WTC11 (cell line): Measurements from ENCODE around the gene PRSS8. TPM values are rescaled to one million over a fixed set of nuclear protein-coding genes. Genes with fewer than 3 reads are reported as not detected.
"Not testable (repeated sequence)": the region's sequence is repeated elsewhere in the genome, so short reads cannot be mapped to it uniquely, and the experiment has no call there.

Source experiments
- ATAC-seq: fragments of 200-7000 bp; cut with Tn5 transposase; 2 replicates; pipeline ENCODE4 v1.10.0; 2021; ENCODE audit warnings: mild to moderate bottlenecking, moderate library complexity
- CTCF ChIA-PET: fragments of 300-600 bp; sonication (Branson Sonifier 250); formaldehyde crosslinking; loops from one replicate; lab custom pipeline; 2021; ENCODE audit warnings: antibody characterized with exemption; lab: Charles Lee
- POLR2A ChIA-PET: fragments of 350-600 bp; sonication (Branson Sonifier 250); formaldehyde crosslinking; loops from one replicate; lab custom pipeline; 2021; ENCODE audit warnings: antibody characterized with exemption; lab: Charles Lee
- DNase-seq: peaks from one replicate; pipeline ENCODE4 v3.0.0; 2021; ENCODE audit warnings: low spot score
- H3K27ac Mint-ChIP-seq: 2 replicates; pipeline ENCODE4 v1.8.0; 2021; ENCODE audit warnings: mixed read lengths
- H3K27me3 Mint-ChIP-seq: 2 replicates; pipeline ENCODE4 v1.8.0; 2021; ENCODE audit warnings: low read depth, mild to moderate bottlenecking, moderate library complexity, mixed read lengths
- H3K36me3 Mint-ChIP-seq: 2 replicates; pipeline ENCODE4 v1.8.0; 2021; ENCODE audit warnings: mixed read lengths
- H3K4me1 Mint-ChIP-seq: 2 replicates; pipeline ENCODE4 v1.8.0; 2022; ENCODE audit warnings: mixed read lengths
- H3K4me3 Mint-ChIP-seq: 2 replicates; pipeline ENCODE4 v1.8.0; 2021; ENCODE audit warnings: mild to moderate bottlenecking, moderate library complexity, mixed read lengths
- H3K9me3 Mint-ChIP-seq: 2 replicates; pipeline ENCODE4 v1.8.0; 2021; ENCODE audit warnings: mixed read lengths
- ATF1 ChIP-seq: sonication (generic); formaldehyde crosslinking; IDR thresholded peaks from 2 replicates; pipeline ENCODE4 v1.8.1; 2023; ENCODE audit warnings: mild to moderate bottlenecking, moderate library complexity, missing genetic modification reagents
- ESRRA ChIP-seq: sonication (generic); formaldehyde crosslinking; IDR thresholded peaks from 2 replicates; pipeline ENCODE4 v1.8.1; 2022; ENCODE audit warnings: mild to moderate bottlenecking, missing genetic modification reagents, borderline replicate concordance
- GRHL2 ChIP-seq: fragments of 250-450 bp; sonication (Bioruptor Pico); IDR thresholded peaks from 2 replicates; pipeline ENCODE4 v1.8.0; 2022; ENCODE audit warnings: mild to moderate bottlenecking, moderate library complexity; ENCODE audit not compliant: insufficient replicate concordance, severe bottlenecking
- HMGXB4 ChIP-seq: sonication (generic); formaldehyde crosslinking; IDR thresholded peaks from 2 replicates; pipeline ENCODE4 v1.8.1; 2023; ENCODE audit warnings: mild to moderate bottlenecking, moderate library complexity, missing genetic modification reagents
- NR3C1 ChIP-seq: sonication (generic); formaldehyde crosslinking; conservative IDR thresholded peaks from 2 replicates; pipeline ENCODE4 v1.8.1; 2023; ENCODE audit warnings: low read depth, mild to moderate bottlenecking, missing genetic modification reagents
- PREB ChIP-seq: sonication (generic); formaldehyde crosslinking; IDR thresholded peaks from 2 replicates; pipeline ENCODE4 v1.8.1; 2022; ENCODE audit warnings: mild to moderate bottlenecking, missing genetic modification reagents, moderate library complexity, borderline replicate concordance
- SP1 ChIP-seq: sonication (generic); formaldehyde crosslinking; conservative IDR thresholded peaks from 2 replicates; pipeline ENCODE4 v1.8.1; 2022; ENCODE audit warnings: missing genetic modification reagents
- TCF7 ChIP-seq: sonication (generic); formaldehyde crosslinking; IDR thresholded peaks from 2 replicates; pipeline ENCODE4 v1.8.0; 2022; ENCODE audit warnings: mild to moderate bottlenecking, low read depth, missing genetic modification reagents, moderate library complexity
- TEAD1 ChIP-seq: sonication (generic); formaldehyde crosslinking; IDR thresholded peaks from 2 replicates; pipeline ENCODE4 v1.8.0; 2022; ENCODE audit warnings: mild to moderate bottlenecking, missing genetic modification reagents
- ZNF219 ChIP-seq: sonication (generic); formaldehyde crosslinking; IDR thresholded peaks from 2 replicates; pipeline ENCODE4 v1.8.0; 2023; ENCODE audit warnings: missing genetic modification reagents, mild to moderate bottlenecking, borderline replicate concordance
- ZNF423 ChIP-seq: fragments of 250-450 bp; sonication (Bioruptor Pico); IDR thresholded peaks from 2 replicates; pipeline ENCODE4 v2.1.2; 2022; ENCODE audit warnings: mild to moderate bottlenecking, moderate library complexity
- total RNA-seq: library from RNA; stranded (reverse); gene quantifications from 3 replicates; pipeline ENCODE4 v1.2.3, GENCODE V29; 2021
- TF ChIP-seq, protein P1 (sequence below): sonication (generic); formaldehyde crosslinking; IDR thresholded peaks from 2 replicates; pipeline ENCODE4 v1.8.1; 2023; ENCODE audit warnings: mild to moderate bottlenecking, missing genetic modification reagents, moderate library complexity
- TF ChIP-seq, protein P2 (sequence below): sonication (generic); formaldehyde crosslinking; IDR thresholded peaks from 2 replicates; pipeline ENCODE4 v1.8.0; 2022; ENCODE audit warnings: mild to moderate bottlenecking, missing genetic modification reagents
- TF ChIP-seq, protein P3 (sequence below): sonication (generic); formaldehyde crosslinking; IDR thresholded peaks from 2 replicates; pipeline ENCODE4 v1.8.0; 2022; ENCODE audit warnings: mild to moderate bottlenecking, missing genetic modification reagents
- TF ChIP-seq, protein P4 (sequence below): sonication (generic); formaldehyde crosslinking; IDR thresholded peaks from 2 replicates; pipeline ENCODE4 v1.8.0; 2023; ENCODE audit warnings: missing genetic modification reagents, mild to moderate bottlenecking, borderline replicate concordance

The PRSS8 gene
- total RNA-seq, 1 experiment from 2014 or later = 78.8 TPM

DNA sequence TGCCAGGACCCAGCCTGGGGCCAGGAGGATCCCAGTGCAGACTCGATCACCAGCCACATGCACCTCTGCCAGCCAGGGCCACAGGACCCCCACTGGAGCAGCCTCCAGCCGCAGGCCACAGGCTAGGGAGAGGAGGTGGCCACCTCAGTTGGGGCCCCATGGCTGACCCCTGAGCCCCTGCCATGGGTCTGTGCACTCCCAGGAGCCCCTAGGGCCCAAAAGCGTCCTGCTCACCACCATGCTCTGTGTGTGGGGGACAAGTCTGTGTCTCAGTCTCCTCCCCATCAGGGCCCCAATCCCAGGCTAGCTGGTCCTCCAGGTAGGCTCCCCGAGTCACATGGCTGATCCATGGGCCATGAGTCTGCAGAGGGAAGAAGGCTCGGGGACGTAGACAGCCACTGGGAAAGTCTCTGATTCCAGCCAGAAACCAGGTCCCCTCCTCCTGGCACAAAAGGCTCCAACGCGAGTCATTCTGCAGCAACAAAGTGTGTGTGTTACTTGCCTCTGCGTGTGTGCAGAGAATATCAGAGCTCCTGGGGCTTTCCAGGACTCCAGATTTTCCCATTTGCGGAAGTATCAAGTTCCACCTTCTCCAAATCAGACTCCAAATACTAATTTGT, 6.1 kb upstream of the PRSS8 start:
- CTCF ChIA-PET = interaction anchor here (0.7 to 3.0 kb wide), 56 partner anchors 8 to 732 kb away, joined by 3 to 58 read pairs (median 6); partner anchors contain the start of genes ARMC5, BCKDK, FUS and HSD3B7
- no peak for ATAC-seq

DNA sequence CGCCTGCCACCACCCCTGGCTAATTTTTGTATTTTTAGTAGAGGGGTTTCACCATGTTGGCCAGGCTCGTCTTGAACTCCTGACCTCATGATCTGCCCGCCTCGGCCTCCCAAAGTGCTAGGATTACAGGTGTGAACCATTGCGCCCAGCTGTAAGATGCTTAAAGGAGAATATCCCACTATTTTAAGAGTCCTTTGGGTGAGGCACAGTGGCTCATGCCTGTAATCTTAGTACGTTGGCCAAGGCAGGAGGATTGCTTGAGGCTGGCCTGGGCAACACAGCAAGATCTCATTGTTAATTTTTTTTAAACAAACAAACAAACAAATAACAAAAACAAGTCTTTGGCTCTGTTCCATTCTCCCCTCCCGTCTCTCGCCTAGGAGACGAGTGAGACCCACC, 5.5 kb upstream of the PRSS8 start:
- ChIA-PET POLR2A (interaction anchor here (1.3 to 2.7 kb wide), 4 partner anchors 21 to 67 kb away, joined by 3 to 37 read pairs (median 18); partner anchors contain the start of genes FUS, KAT8, ZNF646 and ZNF668), CTCF (interaction anchor here (1.2 to 3.0 kb wide), 6 partner anchors 11 to 187 kb away, joined by 4 to 30 read pairs (median 18); partner anchors contain the start of genes FUS, HSD3B7, ZNF646 and ZNF668)
- H3K27ac Mint-ChIP-seq, H3K36me3 Mint-ChIP-seq, ATAC-seq, H3K9me3 Mint-ChIP-seq, DNase-seq: not testable (repeated sequence)
- H3K4me3 Mint-ChIP-seq = 0 out of 2 replicates have a peak overlapping the region, but pooled peaks have one; percentile 63
- peaks cover 38% of the 10 kb centered on the region for H3K4me1 Mint-ChIP-seq
- H3K27me3 Mint-ChIP-seq = peaks cover 28% of the 10 kb centered on the region

More for the DNA sequence above, 6.1 kb upstream of the PRSS8 start:
- TF ChIP-seq, protein P1, sequence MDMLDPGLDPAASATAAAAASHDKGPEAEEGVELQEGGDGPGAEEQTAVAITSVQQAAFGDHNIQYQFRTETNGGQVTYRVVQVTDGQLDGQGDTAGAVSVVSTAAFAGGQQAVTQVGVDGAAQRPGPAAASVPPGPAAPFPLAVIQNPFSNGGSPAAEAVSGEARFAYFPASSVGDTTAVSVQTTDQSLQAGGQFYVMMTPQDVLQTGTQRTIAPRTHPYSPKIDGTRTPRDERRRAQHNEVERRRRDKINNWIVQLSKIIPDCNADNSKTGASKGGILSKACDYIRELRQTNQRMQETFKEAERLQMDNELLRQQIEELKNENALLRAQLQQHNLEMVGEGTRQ (CRISPR knock-in tag) = 0 out of 2 replicates have a peak, but pooled peaks have one; percentile 22
- no peak for TF ChIP-seq ATF1 (CRISPR knock-in tag)
- no peak for TF ChIP-seq TCF7
- H3K27me3 Mint-ChIP-seq = peaks cover 34% of the 10 kb centered on the region
- H3K9me3 Mint-ChIP-seq = no peaks in the 10 kb centered on the region
- H3K4me1 Mint-ChIP-seq = peaks cover 35% of the 10 kb centered on the region
- POLR2A ChIA-PET = interaction anchor here (0.6 to 2.7 kb wide), 8 partner anchors 11 to 99 kb away, joined by 3 to 37 read pairs (median 8); partner anchors contain the start of genes FUS, KAT8, PYCARD and ZNF646
- peak; percentile 23 for DNase-seq
- peak overlapping the region; percentile 63 for H3K4me3 Mint-ChIP-seq
- H3K27ac Mint-ChIP-seq = peak overlapping the region; percentile 91
- no peaks in the 10 kb centered on the region for H3K36me3 Mint-ChIP-seq

GRCh38 chr16:31138621-31139578, 3.4 kb upstream of the PRSS8 start:
- no peaks in the 10 kb centered on the region for H3K9me3 Mint-ChIP-seq
- 0 out of 2 replicates have a peak, but pooled peaks have one; percentile 1 for ATAC-seq
- peak overlapping the region; percentile 40 for H3K27ac Mint-ChIP-seq
- peaks cover 10% of the 10 kb centered on the region for H3K27me3 Mint-ChIP-seq
- CTCF ChIA-PET = interaction anchor here (1.2 to 1.5 kb wide), 2 partner anchors 8 to 21 kb away, joined by 3 read pairs; partner anchors contain the start of gene KAT8
- DNase-seq = peak; percentile 54
- H3K4me1 Mint-ChIP-seq = peaks cover 53% of the 10 kb centered on the region
- peaks cover 1% of the 10 kb centered on the region for H3K36me3 Mint-ChIP-seq
- no peak overlapping the region for H3K4me3 Mint-ChIP-seq
- POLR2A ChIA-PET = interaction anchor here (1.0 to 2.2 kb wide), 3 partner anchors 22 to 65 kb away, joined by 3 to 10 read pairs (median 4); partner anchors contain the start of genes KAT8, ZNF646 and ZNF668
- TF ChIP-seq ESRRA = 0 out of 2 replicates have a peak, but pooled peaks have one; percentile 65
- TF ChIP-seq, protein P1 (CRISPR knock-in tag) = peak; percentile 61
- TF ChIP-seq PREB = no peak
- TF ChIP-seq SP1 = no peak
- no peak for TF ChIP-seq HMGXB4 (CRISPR knock-in tag)
- TF ChIP-seq, protein P2, sequence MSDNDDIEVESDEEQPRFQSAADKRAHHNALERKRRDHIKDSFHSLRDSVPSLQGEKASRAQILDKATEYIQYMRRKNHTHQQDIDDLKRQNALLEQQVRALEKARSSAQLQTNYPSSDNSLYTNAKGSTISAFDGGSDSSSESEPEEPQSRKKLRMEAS (CRISPR knock-in tag) = peak; percentile 66; the same call in 1 of the 2 replicates
- TF ChIP-seq, protein P3, sequence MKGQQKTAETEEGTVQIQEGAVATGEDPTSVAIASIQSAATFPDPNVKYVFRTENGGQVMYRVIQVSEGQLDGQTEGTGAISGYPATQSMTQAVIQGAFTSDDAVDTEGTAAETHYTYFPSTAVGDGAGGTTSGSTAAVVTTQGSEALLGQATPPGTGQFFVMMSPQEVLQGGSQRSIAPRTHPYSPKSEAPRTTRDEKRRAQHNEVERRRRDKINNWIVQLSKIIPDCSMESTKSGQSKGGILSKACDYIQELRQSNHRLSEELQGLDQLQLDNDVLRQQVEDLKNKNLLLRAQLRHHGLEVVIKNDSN (CRISPR knock-in tag) = peak; percentile 43; the same call in 1 of the 2 replicates
- TF ChIP-seq ZNF219 (CRISPR knock-in tag) = 0 out of 2 replicates have a peak, but pooled peaks have one; percentile 61
- TF ChIP-seq ZNF423 (CRISPR knock-in tag) = no peak
- TF ChIP-seq, protein P4, sequence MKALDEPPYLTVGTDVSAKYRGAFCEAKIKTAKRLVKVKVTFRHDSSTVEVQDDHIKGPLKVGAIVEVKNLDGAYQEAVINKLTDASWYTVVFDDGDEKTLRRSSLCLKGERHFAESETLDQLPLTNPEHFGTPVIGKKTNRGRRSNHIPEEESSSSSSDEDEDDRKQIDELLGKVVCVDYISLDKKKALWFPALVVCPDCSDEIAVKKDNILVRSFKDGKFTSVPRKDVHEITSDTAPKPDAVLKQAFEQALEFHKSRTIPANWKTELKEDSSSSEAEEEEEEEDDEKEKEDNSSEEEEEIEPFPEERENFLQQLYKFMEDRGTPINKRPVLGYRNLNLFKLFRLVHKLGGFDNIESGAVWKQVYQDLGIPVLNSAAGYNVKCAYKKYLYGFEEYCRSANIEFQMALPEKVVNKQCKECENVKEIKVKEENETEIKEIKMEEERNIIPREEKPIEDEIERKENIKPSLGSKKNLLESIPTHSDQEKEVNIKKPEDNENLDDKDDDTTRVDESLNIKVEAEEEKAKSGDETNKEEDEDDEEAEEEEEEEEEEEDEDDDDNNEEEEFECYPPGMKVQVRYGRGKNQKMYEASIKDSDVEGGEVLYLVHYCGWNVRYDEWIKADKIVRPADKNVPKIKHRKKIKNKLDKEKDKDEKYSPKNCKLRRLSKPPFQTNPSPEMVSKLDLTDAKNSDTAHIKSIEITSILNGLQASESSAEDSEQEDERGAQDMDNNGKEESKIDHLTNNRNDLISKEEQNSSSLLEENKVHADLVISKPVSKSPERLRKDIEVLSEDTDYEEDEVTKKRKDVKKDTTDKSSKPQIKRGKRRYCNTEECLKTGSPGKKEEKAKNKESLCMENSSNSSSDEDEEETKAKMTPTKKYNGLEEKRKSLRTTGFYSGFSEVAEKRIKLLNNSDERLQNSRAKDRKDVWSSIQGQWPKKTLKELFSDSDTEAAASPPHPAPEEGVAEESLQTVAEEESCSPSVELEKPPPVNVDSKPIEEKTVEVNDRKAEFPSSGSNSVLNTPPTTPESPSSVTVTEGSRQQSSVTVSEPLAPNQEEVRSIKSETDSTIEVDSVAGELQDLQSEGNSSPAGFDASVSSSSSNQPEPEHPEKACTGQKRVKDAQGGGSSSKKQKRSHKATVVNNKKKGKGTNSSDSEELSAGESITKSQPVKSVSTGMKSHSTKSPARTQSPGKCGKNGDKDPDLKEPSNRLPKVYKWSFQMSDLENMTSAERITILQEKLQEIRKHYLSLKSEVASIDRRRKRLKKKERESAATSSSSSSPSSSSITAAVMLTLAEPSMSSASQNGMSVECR (CRISPR knock-in tag) = 0 out of 2 replicates have a peak, but pooled peaks have one; percentile 57
- TF ChIP-seq GRHL2 (CRISPR knock-in tag) = no peak
- TF ChIP-seq NR3C1 (CRISPR knock-in tag) = no peak
- TF ChIP-seq TEAD1 (CRISPR knock-in tag) = peak; percentile 89; the same call in 1 of the 2 replicates
